C4-2B (cell line): Measurements from ENCODE around the gene CYB561D2.

Experiments
- H3K27ac ChIP-seq: fragments of 450-650 bp; 2 replicates; pipeline ENCODE4 v1.5.1; 2017
- CTCF ChIP-seq: fragments of 450-650 bp; conservative IDR thresholded peaks from 2 replicates; pipeline ENCODE4 v1.5.1; 2017; ENCODE audit warnings: mild to moderate bottlenecking
- ZFX ChIP-seq: fragments of 450-650 bp; IDR thresholded peaks from 2 replicates; pipeline ENCODE4 v1.6.1; 2017

CYB561D2 gene

DNA sequence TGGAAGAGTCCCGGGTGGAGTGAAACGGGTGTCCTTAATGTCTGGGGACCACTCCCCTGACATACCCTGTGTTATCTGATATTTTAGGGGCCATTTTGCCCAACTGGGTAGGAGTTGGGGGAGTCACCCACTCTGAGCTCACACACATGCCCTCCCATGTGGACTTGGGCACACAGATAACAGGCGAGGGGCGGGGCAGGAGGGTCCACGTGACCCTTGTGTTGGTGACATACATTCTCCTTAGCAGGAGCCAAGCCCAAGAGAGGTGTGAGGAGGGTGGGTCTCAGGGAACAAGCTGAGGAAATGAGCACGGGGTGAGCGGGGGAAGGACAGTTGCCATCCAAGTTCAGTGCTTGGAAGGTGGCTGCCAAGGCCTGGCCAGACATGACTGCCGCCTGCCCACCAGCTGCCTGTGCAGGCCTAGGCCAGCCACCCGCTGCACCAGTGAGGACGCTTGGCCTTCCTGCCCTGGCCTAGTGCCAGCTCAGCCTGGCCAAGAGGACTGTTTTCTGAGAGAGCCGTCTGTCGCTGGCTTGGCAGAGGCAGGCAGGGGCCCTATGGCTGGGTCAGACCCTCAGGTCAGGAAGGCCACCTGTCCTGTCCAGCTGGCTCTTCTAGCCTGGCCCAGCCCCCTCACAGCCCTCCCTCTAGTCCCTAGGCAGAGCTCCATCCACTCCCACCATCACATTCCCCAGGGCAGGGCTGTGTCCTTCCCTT lies 40.0 kb downstream of the CYB561D2 start:
- H3K27ac ChIP-seq, result no peak overlapping the region
- no peak for TF ChIP-seq CTCF
- no peak for TF ChIP-seq ZFX

- TF ChIP-seq CTCF (no peak), ZFX (no peak)
- H3K27ac ChIP-seq, result no peak overlapping the region
Observed at GRCh38 chr3:50392101-50392715, 41.5 kb downstream of the CYB561D2 start.

- TF ChIP-seq CTCF, result no peak
- TF ChIP-seq ZFX, result no peak
- H3K27ac ChIP-seq, result no peak overlapping the region
Observed at GRCh38 chr3:50393061-50393460, 42.4 kb downstream of the CYB561D2 start.

- no peak overlapping the region for H3K27ac ChIP-seq
- TF ChIP-seq ZFX (no peak), CTCF (no peak)
Observed at GRCh38 chr3:50395070-50395860, 44.6 kb downstream of the CYB561D2 start.

- no peak overlapping the region for H3K27ac ChIP-seq
- no peak for TF ChIP-seq CTCF
- no peak for TF ChIP-seq ZFX
Observed at GRCh38 chr3:50396502-50396901, 45.8 kb downstream of the CYB561D2 start.

DNA sequence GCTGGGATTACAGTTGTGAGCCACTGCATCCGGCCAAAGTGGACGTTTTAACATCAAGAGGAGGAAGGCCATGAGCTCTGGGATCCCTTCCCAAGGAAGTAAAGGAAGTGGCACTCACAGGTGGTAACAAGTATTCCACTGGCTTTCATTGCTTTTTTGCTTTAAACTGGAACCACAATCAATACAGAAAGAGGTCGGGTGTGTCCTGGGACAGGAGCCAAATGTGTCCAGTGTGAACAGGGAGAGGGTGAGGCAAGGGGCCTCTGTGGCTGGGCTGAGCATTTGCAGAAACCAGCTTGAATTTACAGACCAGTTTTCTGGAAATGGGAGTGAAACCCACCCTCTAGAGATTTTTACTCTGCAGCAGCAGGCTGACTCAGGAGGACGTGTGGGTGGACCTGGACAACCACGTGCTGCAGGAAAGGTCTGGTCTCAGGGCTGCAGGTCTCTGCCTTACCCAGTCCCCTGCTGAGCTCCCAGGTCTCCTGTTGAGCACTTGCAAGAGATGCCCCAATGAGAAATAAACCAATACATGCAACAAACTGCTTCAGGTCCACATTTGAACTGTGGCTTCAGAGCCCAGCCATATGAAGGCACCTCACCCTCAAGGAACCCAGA lies 51.4 kb downstream of the CYB561D2 start:
- TF ChIP-seq CTCF (no peak), ZFX (no peak)
- no peak overlapping the region for H3K27ac ChIP-seq
